Measurements from ENCODE around the gene FBXL7.

GRCh38 chr5:15731699-15732098, 231.7 kb downstream of the FBXL7 start:
- no peak for TF ChIP-seq POLR2AphosphoS5 (IDR thresholded peaks at IDR 0.05; ENCODE audit: insufficient read depth, low read depth, low read length)
- no peak for TF ChIP-seq CTCF (IDR thresholded peaks at IDR 0.05; ENCODE audit: extremely low read depth in 1 of 2, insufficient read depth in 1 of 2, low read depth in 1 of 2, low read length in 2 of 2)

Measured in endothelial cell of umbilical vein (primary cell).